Ureter (tissue), 1 donor: ENCODE results near the gene ASIC4. TPM values are rescaled to one million over a fixed set of nuclear protein-coding genes. Genes with fewer than 3 reads are reported as not detected.

Experiments
- DNase-seq: peaks from one replicate; pipeline ENCODE4 v3.0.0-alpha.2; 2020; ENCODE audit warnings: low spot score
- total RNA-seq: library from RNA; stranded (reverse); gene quantifications from one replicate; pipeline ENCODE4 v1.2.4, GENCODE V29; 2023
- donor health status: DM: yes; HTN: yes; CAD: no.

ASIC4 gene
- total RNA-seq, 1 donor from 2014 or later: 0.13 TPM

DNA sequence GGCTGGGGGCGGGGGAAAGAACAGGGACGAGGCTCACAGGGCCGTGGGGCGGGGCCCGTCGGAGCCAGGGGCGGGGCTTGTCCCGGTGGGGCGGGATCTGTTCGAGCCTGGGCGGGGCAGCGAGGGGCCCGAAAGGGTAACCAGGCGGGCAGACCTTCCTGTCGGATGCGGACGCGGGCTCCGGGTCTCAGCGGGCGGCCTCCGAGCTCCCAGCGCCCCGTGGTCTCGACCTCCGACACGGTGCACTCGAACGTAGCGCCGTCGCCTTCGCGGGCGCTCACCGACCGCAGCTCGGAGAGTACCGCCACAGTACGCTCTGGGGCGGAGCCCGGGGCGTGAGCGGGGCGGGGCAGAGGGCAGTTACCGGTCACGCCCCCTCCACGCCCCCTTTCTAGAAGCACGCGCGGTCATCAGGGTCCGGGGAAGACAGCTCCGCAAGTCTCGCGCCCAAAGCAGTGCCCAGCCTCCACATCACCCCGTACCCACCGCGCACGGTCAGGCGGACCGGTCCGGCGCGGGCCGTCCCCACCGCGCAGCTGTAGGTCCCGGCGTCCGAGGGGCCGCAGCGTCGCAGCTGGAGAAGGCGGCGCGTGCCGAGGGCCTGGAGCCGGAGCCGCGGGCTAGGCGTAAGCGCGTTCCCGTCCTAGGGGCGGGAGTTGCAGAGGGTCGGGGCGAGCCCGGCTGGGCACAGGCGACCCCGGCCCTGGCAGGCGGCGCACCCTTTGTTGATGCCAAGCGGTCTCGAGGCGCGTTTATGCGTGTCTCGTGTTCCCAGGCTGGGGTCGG, 38.3 kb downstream of the ASIC4 start:
- DNase-seq: peak; percentile 87

DNA sequence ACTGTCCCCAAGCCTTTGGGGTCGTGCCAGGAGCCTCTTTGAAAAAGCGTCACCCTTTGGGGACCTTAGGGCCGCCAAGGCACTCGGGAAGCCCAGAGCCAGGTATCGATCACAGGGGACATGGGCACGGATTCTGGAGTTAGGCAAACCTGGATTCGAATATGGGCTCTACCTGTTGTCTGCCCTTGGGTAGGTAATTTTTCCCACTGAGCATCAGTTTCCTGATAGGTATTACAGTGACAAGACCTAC, 38.8 kb downstream of the ASIC4 start:
- no peak for DNase-seq

GRCh38 chr2:219553463-219553963, 39.2 kb downstream of the ASIC4 start:
- no peak for DNase-seq

- no peak for DNase-seq
These were observed 40.1 kb downstream of the ASIC4 start for GRCh38 chr2:219554350-219554749.

GRCh38 chr2:219555956-219556355, 41.7 kb downstream of the ASIC4 start:
- DNase-seq: no peak

- no peak for DNase-seq
These were observed 42.1 kb downstream of the ASIC4 start for GRCh38 chr2:219556413-219556812.

DNA sequence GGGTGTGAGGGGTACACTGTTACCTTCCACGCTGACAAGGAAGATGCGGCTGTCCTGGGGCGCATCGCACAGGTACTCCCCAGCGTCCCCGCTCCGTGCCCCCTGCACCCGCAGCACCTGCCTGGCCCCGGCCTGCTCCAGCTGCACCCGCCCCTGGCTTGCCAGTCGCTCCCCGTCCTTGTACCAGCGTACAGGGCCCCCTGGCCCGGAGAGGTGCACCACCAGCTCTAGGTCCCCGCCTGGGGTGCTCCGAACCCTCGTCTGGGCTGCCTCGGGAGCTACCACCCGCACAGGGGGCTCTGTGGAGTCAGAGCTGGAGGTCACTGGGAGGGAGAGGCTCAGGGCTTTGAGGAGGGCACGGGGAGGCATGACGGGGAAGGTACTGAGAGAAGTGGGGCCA, 43.0 kb downstream of the ASIC4 start:
- no peak for DNase-seq

- DNase-seq: no peak
These were observed 43.8 kb downstream of the ASIC4 start for GRCh38 chr2:219557791-219558785.

- no peak for DNase-seq
These were observed 45.1 kb downstream of the ASIC4 start for GRCh38 chr2:219559156-219559915.

GRCh38 chr2:219560037-219560892, 46.0 kb downstream of the ASIC4 start:
- DNase-seq: no peak

GRCh38 chr2:219560893-219561178, 46.6 kb downstream of the ASIC4 start:
- DNase-seq: no peak

DNA sequence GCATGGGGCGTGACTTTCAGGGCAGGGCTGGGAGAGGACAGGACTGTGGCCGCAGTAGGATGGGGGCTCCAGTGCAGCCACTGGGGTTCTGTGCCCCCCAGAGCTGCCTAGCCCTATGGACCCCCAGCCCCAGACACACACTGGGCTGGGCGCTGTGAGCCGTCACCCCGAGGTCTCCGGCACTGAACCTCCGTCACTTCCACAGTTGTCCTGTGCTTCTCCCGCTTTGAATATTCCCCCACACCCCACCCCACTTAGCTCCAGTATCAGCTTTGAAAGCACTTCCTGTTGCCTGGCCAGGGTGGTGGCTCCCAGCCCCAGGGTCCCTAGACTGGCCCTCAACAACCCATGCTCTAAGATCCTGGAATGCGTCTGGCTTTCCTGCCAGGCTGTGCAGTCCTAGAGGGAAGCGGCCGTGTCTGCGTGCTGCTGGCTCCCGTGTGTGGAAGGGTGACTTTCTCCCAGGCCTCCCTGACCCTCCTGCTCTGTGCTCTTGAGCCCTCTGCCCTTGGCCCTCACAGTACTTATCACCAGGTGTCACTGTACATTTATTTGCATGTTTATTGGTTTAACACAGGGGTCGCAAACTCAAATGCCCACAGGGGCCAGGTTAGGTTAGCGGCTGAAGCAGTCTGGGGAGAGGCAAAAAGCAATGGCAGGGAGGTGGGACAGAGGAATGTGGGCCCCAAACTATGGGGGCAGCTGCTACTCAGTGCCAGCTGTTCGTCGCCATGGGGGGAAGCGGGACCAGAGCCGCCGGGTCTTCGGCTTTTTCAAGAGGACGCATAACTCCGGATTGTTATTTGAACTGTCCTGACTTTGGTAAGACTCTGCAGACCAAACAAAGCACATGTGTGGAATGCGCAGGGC, 47.1 kb downstream of the ASIC4 start:
- no peak for DNase-seq

- DNase-seq: peak; percentile 36
These were observed 48.1 kb downstream of the ASIC4 start for GRCh38 chr2:219562049-219563020.

- peak; percentile 36 for DNase-seq
These were observed 49.1 kb downstream of the ASIC4 start for GRCh38 chr2:219563271-219563928.

GRCh38 chr2:219565130-219566080, 51.1 kb downstream of the ASIC4 start:
- no peak for DNase-seq

GRCh38 chr2:219566640-219567039, 52.4 kb downstream of the ASIC4 start:
- DNase-seq: no peak

GRCh38 chr2:219567131-219567530, 52.8 kb downstream of the ASIC4 start:
- no peak for DNase-seq
